Stimulated activated CD8-positive, alpha-beta memory T cell treated with anti-CD3 and anti-CD28 coated beads, Interleukin-4, amount 100 ng/mL, for 24 hours (primary cell): ENCODE measurements around the gene OR7A10.
"Not testable (repeated sequence)": the region's sequence is repeated elsewhere in the genome, so short reads cannot be mapped to it uniquely, and the experiment has no call there.

Experiments used
- DNase-seq: peaks from one replicate; pipeline ENCODE4 v3.0.0-alpha.2; 2020; ENCODE audit warnings: low read depth

OR7A10 gene

GRCh38 chr19:14795078-14795721 lies 53.5 kb downstream of the OR7A10 start:
- no peak for DNase-seq

DNA sequence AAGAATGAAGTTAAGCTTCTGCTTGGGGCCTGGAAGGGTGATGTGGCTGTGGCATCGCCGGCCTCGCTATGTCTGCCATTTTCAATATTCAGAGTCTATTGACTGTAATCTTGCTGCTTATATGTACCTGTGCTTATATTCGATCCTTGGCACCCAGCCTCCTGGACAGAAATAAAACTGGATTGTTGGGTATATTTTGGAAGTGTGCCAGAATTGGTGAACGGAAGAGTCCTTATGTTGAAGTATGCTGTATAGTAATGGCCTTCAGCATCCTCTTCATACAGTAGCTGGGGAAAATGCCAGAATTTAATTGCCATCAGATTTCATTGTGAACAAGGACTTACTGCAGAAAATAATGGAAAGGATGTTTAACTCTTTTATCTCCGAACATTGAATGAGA lies 56.5 kb downstream of the OR7A10 start:
- DNase-seq = not testable (repeated sequence)
